ENCODE measurements around the gene AGPAT2.

The AGPAT2 gene

DNA sequence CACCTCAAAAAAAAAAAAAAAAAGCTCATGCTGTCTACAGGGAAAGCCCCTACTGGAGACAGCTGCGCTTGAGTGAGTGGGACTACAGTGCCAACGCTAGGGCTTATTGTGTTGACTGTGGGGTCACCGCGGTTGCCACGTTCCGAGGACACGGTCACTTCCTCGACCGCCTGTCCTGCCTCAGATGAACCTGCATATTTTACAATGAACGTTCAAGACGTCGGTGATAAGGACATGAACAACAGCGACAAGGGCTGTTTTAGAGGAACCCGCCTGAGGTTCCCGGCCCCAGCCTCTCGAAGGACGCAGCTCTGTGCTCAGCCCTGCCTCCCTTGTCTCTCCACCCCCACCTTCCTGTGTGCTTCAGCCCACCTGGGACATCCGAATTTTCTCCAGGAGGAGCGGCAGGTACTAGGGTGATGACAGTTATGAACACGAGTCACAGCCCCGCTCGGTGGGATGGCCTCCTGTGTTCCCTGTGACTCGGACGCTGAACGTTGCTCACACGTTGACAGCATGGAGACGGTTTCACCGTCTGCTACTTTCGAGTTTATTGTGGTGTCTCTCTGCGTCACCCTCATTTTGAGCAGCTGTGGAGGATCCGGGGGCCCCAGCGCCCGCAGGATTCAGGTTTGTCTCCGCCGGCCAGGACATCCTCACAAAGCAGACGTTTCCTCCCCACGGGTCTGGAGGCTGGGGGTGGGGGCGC is 13.9 kb upstream of the AGPAT2 start:
- DNase-seq: peak; percentile 71

DNA sequence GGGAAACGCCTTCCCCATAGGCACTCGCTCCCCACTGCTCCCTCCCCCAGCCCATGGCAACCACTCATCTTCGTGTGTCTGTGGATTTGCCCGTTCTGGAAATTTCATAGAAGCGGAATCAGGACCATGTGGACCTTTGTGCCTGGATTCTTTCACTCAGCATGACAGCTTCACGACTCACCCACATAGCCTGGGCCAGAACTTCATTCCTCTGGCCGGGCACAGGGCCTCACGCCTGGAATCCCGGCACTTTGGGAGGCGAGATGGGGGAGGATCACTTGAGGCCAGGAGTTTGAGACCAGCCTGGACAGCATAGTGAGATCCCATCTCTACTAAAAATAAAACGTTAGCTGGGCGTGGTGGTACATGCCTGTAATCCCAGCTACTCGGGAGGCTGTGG is 13.0 kb upstream of the AGPAT2 start:
- peak; percentile 9 for DNase-seq

DNA sequence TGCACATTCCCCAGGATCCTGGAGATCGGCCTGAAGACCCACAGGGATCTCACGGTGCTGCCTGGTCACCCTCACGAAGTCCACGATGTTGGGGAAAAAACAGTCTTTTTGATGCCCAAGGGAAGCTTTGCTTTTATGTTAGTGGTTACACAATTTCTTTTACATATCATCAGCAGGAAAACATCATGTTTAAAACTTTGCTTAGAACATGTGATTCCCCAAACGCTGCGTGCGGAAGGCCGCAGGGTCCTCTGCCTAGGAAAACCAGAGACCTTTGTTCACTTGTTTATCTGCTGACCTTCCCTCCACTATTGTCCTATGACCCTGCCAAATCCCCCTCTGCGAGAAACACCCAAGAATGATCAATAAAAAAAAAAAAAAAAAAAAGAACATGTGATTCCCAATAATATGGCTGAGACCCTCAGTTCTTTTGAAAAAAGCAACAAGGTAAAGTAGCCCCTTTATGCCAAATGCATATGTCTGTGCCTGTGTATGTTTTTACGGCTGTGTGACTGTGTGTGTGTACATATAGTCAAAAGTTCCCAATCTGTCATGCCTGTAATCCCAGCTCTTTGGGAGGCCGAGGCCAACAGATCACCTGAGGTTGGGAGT is 11.5 kb upstream of the AGPAT2 start:
- DNase-seq: no peak

DNA sequence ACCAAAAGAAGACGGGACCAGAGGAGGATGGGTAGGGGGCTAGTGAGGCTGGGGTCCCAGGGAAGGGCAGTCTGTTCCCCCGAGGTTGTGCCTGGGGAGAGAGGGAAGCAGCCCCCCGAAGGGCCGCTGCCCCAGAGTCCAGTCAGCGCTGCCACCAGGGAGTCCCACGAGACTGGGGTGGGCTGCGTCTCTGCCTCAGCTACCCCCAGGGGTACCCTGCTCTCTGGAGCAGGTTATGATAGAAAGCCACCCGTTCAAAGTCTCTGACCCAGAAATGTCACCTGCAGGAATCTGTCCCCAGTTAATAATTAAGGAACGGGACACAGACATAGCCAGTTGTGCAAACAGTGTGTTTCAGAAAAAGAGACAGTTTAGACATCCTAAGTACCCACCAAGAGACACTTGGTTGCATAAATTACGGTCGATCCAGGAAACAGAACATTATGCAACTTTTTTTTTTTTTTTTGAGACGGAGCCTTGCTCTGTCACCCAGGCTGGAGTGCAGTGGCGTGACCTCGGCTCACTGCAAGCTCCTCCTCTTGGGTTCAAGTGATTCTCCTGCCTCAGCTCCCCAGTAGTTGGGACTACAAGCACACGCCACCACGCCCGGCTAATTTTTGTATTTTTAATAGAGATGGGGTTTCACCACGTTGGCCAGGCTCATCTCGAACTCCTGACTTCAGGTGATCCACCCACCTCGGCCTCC is 10.7 kb upstream of the AGPAT2 start:
- DNase-seq: peak; percentile 87

DNA sequence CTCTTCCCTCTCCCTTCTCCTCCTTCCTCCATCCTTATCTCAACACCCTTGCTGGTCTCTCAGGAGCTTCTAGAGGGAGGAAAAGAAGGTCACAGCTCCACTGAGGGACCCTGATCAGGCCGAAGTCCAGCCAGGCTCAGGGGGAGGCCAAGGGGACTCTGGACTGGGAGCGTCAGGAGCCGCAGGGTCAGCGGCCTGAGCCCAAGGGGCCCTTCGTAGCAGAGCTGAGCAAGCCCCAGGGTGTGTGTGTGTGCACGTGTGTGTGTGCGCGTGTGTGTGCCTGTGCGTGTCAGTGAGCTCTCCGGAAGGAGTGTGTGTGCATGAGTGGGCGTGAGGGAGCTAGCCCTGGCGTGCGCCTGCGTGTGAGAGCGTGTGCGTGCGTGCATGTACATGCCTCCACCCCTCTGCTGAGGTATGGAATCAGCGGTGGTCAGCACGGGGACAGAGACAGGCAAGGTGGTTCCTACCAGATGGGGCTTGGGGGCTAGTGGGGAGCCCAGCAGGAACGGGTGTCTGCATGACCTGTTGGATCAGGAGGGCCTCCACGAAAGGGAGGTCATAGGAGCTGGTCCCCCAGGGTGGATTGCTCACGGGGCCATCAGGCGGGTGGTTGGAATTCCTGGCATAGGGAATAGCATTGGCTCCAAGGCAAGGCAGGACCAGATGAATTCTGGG is 10.0 kb upstream of the AGPAT2 start:
- DNase-seq: no peak

DNA sequence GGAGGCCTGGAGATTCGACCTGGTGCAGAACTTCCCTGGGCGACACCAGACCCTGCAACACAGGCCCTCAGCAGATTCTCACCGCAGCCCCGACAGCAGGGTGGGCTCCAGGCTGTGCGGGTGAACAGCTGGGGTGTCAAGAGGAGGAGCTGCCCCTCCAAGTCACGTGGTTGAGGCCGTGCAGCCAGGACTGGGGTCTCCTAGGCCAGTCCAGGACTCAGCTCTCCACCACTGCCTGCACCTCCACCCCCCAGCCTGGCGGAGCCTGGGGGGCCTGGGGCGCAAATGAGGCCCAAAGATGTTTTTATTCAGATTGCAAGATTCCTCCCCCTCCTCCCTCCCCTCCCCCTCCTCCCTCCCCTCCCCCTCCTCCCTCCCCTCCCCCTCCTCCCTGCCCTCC is 9.2 kb upstream of the AGPAT2 start:
- DNase-seq: no peak

DNA sequence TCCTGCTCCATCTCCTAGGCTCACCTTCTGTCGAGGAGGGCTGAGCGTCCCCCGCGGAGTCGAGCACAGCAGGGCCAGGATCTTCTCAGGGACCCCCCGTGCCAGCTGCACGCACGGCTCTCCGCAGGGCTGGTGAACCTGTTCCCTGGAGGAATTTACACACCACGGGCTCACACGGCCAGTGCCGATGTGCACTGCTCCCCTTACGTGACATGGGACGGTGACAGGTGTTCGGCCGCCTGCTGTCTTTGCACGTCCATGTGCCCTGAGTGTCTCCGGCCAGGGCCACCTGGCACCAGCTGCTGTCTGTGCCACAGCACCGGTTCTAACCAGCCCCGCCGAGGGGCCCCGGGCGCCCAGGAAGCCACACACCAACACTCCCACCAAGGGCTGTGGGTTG is 8.7 kb upstream of the AGPAT2 start:
- DNase-seq: no peak

DNA sequence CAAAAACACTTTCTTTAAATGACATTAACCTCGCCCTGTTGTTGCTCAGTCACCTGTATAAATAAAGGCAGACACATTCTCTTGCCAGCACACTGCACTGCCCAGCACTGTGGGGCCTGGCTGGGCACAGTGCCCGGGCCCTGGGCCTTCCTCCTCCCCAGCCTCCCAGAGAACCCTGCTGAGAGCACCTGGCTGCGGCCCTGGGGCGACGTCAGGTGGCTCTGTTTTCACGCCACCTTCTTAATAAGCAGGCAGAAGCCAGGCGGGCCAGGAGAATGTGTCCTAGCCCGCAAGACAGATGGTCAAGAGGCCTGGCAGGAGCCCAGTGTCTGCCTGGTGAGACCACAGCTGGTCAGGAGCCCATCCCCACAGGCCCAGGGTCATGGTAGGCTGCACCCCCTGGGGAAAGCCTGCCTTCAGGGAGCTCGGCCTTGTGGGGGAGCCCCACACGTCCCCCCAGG is 8.2 kb upstream of the AGPAT2 start:
- DNase-seq: no peak

DNA sequence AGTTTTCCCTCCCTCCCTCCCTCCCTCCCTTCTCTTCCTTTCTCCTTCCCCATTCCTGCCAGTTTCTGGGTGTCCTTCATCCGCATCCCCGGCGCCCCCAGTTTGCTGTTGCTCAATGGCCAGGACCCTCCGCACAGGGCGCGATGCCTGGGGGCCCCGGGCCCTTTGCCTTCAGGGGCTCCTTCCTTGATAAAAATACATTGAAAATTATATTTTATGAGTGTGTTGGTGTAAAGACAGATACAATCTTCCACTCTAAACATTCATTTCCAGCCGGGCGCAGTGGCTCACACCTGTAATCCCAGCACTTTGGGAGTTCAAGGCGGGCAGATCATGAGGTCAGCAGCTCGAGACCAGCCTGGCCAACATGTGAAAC is 7.6 kb upstream of the AGPAT2 start:
- no peak for DNase-seq

DNA sequence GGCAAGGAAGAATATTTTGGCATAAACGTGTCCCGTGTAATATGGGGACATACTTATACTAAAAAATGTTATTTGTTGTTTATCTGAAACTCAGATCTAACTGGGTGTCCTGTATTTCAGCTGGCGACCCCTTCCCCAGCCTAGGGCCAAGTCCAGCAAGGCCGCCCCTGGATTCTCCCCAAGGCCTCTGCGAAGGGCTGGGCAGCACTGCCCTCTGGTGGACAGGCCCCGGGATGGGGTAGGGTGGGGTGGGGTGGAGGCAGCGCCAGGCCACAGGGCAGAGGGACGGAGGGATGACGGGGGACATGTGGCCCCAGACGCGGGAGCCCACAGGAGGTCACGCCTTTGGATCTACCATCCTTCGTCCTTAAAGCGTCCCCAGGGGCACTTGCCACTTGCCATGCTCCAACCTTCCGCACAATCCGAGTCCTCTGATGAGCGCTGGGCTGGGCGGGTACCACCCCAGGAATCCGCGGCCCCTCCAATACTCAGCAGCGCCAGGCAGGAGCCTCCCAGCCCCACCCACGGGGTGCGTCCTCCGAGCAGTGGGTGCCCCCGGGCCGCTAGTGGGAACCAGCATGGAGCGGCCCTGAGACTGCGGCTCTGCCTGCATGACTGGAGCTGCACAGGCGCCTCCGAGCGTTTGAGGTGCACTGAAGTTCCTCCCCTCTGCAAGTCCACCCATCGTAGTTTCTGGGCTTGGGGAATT is 7.1 kb upstream of the AGPAT2 start:
- peak; percentile 62 for DNase-seq

DNA sequence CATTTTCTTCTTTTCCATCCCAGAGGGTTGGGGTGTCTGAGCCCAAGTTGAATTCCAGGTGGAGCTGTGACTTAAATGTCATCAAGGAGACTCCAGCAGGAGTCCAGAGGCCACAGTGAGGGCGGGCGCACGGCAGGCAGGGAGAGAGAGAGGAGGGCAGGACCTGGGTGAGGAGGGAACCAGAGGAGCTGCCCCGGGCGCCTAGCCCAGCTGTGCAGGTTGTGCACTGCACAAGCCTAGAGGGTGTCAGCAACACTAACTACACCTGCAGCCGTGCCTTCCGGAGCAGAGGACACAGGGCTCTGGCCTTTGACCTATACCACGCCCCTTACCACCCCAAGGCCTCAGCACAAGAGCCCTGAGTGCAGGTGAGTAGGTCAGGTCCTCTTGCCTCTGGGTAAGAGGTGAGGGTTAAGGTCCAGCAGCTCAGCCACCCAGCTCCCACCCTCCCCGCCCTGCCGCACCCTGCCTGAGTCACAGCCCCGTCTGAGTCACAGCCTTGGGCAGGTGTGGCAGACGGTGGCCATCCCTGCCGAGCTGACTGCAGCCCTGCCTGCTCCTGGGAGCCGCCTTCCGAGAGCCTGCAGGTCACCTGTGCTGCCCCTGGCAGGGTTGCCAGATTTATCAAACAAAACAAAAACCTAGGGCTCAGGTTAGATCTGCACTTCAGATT is 6.4 kb upstream of the AGPAT2 start:
- no peak for DNase-seq

DNA sequence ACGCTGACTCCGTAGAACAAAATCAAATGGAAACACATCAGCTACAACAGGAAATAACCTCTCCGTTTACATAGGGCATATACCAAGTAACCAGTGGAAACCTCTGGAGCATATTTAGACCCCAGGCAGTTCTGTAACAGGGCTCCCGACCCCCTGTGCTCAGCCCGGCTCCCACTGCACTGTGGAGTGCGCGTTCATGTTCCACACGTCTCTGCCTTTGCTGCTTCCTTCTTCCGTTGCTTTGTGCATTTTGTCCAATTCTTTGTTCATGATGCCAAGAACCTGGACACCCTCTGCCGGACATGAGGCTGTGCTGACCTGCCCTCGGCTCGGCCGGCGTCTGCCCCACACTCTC is 5.9 kb upstream of the AGPAT2 start:
- DNase-seq: no peak

DNA sequence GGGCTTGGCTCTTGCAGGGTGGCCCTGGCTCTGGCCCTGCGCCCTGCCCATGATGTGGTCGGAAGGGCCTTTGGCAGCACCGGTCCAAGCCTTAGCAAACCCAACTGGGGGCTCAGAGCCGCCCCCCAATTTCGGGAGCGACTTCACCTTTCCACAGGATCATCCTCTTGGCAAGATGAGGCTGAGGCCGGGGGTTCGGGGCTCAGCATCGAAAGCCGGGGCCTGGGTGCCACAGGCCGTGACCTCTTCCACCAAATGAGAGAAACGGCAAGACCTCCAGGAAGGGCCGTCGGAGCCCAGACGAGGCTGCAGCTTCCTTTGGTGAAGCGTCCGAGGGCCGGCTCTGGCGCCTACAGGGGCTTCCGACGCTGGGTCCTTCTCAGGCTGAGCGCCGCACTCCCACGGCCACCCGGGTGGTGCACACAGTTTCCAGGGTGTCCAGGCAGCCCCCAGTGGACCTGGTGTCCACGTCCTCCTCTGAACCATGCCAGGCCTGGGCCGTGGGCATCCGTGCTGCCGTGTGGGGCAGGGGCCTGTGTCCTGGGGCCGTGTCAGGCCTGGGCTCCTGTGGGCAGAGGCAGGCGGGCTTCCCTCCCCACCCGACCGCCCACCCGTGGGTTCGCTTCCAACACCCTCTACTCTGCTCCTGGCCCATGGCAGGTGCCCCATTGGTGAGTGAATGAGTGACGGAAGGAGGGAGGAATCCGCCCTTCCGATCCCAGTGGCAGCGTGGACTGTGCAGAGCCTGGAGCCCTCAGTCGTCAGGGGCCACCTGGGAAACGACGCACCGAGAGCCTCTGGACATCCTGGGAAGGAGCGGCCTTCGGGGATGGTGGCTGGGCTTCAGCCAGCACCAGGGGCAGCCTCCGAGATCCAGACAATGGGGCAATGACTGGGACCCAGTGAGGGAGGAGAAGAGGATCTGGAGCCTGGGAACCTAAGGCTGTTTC is 5.2 kb upstream of the AGPAT2 start:
- DNase-seq: no peak

DNA sequence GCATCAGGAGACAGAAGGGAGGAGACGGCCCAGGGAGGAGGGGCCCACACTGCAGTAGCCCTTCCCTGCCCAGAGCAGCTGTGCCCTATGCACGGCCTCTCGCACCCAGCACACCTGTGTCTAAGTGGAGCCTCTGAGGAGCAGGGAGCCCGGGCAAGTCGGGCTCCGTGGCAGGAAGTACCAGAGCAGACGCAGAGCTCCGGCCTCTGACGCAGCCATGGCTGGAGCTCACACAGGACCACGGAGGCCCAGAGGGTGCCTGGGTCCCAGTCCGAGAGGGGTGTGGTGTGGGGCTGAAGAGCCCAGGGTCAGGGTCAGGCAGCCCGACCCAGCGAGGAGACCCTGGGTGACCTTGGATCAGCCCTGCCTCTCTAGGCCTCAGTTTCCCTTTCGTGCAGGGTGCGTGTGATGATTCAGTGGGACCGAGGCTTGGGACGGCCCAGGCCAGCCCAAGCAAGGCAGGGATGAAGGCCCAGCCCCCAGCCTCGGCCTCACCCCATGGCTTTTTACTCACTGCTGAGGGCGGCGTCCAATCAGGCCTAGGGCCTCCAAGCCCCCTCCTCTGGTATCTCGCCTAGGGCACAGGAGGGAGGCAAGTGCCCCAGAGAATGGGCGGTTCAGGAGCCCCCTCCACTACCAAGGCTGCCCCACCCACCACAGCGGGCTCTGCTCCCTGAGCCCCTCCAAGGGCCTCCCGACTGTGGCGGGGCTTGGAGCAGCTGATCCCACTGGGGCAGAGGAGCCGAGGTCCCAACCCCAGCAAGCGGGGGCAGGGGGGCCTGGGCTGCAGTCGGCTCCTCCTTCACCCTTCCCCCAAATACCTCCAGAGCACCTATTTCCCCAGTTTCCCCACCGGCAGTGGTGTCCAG is 4.3 kb upstream of the AGPAT2 start:
- no peak for DNase-seq

DNA sequence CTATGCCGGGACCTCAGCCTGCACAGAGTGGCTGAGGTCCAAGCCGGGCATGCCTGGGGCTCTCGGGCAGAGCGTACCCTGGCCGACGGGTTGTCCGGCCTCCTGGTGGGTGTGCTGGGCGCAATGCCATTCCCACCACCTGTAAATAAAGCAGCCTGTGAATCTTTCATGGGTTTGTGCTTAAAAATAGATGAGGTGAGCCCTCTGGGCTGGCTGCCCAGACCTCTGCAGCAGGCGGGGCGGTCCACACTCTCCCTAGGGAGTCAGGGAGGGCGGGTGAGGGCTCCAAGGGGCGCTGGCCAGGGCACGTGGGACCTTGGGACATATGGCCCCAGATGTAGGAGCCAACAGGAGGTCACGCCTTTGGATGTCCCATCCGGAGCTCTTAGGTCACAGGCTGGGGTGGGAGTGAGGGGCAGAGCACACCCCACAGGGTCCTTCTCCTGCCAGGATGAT is 3.6 kb upstream of the AGPAT2 start:
- DNase-seq: no peak

DNA sequence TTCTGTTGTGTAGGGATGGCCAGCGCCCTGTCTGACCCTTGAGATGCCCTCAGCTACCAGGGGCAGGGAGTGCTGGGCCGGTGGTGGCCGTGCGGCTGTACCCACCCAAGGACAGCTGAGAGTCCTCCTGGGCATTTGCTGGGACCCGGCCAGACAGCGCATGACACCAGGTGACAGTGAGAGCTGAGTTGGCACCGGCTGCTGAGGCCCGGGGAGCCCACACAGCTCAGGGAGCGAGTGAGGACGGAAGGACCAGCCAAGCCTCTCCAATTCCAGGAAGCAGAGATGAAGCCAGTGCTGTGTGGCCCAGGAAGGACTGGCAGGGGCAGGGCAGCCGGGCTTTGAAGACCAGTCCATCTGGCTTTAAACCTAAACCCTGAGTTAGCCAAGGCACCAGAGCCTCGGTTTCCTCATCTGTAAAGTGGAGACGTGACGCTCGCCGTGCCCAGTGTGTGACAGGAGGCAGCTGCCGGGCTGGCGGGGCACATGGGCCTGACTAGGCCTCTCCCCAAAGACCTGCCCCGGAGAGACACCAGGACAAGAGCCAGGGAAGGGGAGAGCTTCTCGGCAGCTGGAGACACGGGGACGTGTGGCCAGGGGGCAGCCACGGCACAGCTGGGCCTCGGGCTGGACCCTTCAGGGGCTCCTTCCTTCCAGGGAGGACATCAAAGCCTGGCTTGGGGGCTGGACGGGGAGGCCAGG is 3.0 kb upstream of the AGPAT2 start:
- no peak for DNase-seq

DNA sequence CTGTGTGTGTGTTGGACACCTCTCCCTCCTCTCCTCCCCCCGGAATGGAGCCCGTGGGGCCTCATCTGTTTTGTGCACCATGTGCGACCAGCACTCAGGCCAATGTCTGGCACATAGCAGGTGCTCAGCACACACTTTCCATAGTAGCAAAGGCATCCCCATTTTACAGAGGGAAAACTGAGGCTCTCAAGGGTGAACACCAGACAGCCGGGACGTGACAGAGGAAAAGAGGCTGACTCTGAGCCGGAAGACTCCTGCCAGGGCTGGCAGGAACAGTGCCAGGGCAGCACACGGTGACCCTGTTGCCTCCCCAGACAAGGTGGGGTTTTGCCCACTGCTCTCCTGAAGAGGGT is 1.8 kb upstream of the AGPAT2 start:
- no peak for DNase-seq

DNA sequence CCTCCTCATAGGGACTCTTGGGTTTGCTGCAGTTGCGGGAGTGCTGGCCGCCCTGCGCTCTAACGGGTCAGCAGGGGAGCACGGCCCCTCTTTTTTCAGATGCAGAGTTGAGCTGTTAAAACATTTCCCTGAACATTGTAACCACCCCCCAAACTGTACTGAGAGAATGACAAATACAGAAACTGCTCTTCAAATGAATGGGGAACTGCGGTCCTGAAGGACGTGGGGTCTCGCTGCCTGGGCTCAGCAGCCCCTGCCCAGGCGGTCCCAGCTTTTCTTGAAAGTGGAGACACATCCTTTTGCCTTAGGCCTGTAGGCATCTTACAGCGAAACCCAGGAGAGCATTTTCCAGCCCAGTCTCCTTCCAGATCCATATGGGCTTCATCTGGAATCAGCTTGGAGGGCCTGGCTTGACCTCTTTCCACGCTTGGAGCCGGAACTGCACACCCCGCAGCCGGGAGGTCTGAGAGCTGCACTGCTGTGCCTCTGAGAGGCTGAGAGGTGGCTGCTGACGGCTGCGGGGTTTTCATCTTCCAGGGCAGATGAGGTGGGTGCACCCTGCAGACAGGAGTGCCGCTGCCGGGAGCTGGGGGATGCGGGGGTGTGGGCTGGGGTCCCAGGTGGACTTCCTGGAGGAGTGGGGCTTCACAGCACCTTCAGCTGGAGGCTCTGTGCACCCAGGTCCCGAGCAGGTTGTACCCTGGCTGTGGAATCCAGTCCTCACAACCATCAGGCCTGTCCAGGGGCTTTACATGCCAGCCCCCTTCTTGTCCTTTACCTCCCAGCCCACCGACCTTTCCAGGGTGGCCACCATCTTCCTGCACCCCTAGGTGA is 1.2 kb upstream of the AGPAT2 start:
- DNase-seq: peak; percentile 25

DNA sequence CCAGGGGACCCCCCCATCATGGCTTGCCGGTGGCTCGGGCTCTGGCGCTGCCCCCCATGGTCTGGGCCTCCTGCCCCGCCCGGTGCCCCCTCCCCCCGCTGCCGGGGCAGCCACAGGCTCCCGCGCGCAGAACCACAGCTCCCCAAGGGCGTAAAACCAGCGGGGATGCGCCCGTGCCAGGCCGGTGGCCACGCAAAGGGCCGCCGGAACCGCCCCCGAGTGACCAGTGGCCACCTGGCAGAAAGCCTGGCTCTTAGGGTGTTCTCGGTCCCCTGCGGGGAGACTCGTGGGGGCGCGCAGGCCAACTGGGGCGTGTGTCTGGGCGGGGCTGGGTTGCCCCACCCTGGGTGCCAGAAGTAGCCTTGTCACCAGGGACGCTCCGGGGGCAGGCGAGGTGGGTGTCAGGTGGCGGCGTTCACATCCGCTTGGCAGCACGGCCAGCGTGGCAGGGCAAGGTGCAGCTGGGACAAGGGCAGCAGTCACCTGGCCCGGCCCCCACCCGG is 515 bp upstream of the AGPAT2 start:
- no peak for DNase-seq
